Heart left ventricle (tissue), 16 donors: ENCODE data around the gene AMIGO2. TPM values are rescaled to one million over a fixed set of nuclear protein-coding genes. Genes with fewer than 3 reads are reported as not detected.

Experiments
- ATAC-seq, 4 donors: fragments of 200-7000 bp; cut with Tn5 transposase; one replicate each; pipeline ENCODE4 v1.9.1; 2020 to 2022; ENCODE audit warnings: moderate library complexity in 4 of 4, mild to moderate bottlenecking in 3 of 4, moderate number of reproducible peaks in 1 of 4
- DNase-seq, 5 donors: peaks; one replicate each; pipeline ENCODE4 v3.0.0-alpha.2; 2020
- H3K27ac ChIP-seq, 12 donors: fragments of 200-600 bp; sonication (generic) in 4 of 12; one replicate each; pipeline versions ENCODE4 v1.5.0 to v1.8.0; 2016 to 2022; ENCODE audit warnings: mild to moderate bottlenecking in 2 of 12
- H3K27me3 ChIP-seq, 9 donors: fragments of 200-600 bp; sonication (generic) in 2 of 9; one replicate each; pipeline versions ENCODE4 v1.5.1 to v1.8.0; 2016 to 2022; ENCODE audit warnings: mild to moderate bottlenecking in 3 of 9
- H3K36me3 ChIP-seq, 9 donors: fragments of 200-600 bp; sonication (generic) in 2 of 9; one replicate each; pipeline versions ENCODE4 v1.5.0 to v1.8.0; 2018 to 2022; ENCODE audit warnings: mild to moderate bottlenecking in 2 of 9
- H3K4me1 ChIP-seq, 12 donors: fragments of 200-600 bp; sonication (generic) in 4 of 12; one replicate each; pipeline versions ENCODE4 v1.5.0 to v1.8.0; 2016 to 2022; ENCODE audit warnings: mild to moderate bottlenecking in 3 of 12
- H3K4me3 ChIP-seq, 12 donors: fragments of 200-600 bp; sonication (generic) in 4 of 12; one replicate each; pipeline versions ENCODE4 v1.5.0 to v1.8.0; 2017 to 2022; ENCODE audit warnings: mild to moderate bottlenecking in 9 of 12, moderate library complexity in 4 of 12
- H3K9me3 ChIP-seq, 12 donors: fragments of 200-600 bp; sonication (generic) in 4 of 12; one replicate each; pipeline versions ENCODE4 v1.5.0 to v1.8.0; 2016 to 2022; ENCODE audit warnings: mild to moderate bottlenecking in 1 of 12
- POLR2A ChIP-seq, 2 donors: fragments of 450-650 bp; IDR thresholded peaks; one replicate each; pipeline ENCODE4 v1.6.1; 2017; ENCODE audit warnings: antibody characterized with exemption in 2 of 2, mild to moderate bottlenecking in 2 of 2, moderate library complexity in 2 of 2
- WGBS, 4 donors: extraction: QIAGEN DNeasy Blood & Tissue Kit in 2 of 4; methylation state at CpG; one replicate each; pipeline versions ENCODE4 v1.1.5 to v1.1.7; 2013 to 2018; 5-methylcytosine and 5-hydroxymethylcytosine counted together
- intact Hi-C, 10 donors: fragments of 100-400 bp; cut with DNase I; formaldehyde crosslinking; loops; one replicate each; pipeline versions ENCODE4 v1.11.1 to v1.14.2; 2022
- polyA plus RNA-seq, 2 donors: library from polyadenylated mRNA; stranded (reverse); fragments of 200-250 nt; gene quantifications; one replicate each; pipeline ENCODE4 v1.2.3, GENCODE V29; 2013
- total RNA-seq, 9 donors: library from RNA; depleted of rRNA in 2 of 9; stranded (reverse); fragments of >200 nt in 2 of 9; fragmentation: NEBNext Ultra II Directional in 3 of 9; extraction: Animal tissue kit (Norgen Biotek cat#: 25700) in 3 of 9; gene quantifications; one replicate each; pipeline versions ENCODE4 v1.1.0 to v1.2.4, GENCODE V29; 2016 to 2023
- TF ChIP-seq, protein P1 (sequence below), 12 donors: fragments of 200-600 bp; sonication (generic) in 4 of 12; IDR thresholded peaks; one replicate each; pipeline versions ENCODE4 v1.5.0 to v1.8.0; 2018 to 2022; ENCODE audit warnings: antibody characterized with exemption in 12 of 12, mild to moderate bottlenecking in 5 of 12
- donor health status: ischemic (EF 13 %, LVEDD 7.1; RV severe dilation, severe dysfunction).
- donor health status: healthy with polysubstance abuse.
- donor health status: DM: no; HTN: yes; CAD: no.
- donor health status: DM: no; HTN: no; CAD: no.
- donor health status: ischemic (EF 25% LVEDD 6.9; RV normal size, moderate dysfunction).
- donor health status: ischemic (EF 25% LVEDD 5.7; RV mildly dilated, moderate dysfunction).
- donor health status: healthy.
- donor health status: DM: yes; HTN: yes; CAD: no.
- donor health status: ischemic (EF 35%, LVEDD 5.7; RV mildly dilated, moderate dysfunction).
- donor health status: nonischemic (EF 11% LVEDD 7.7; RV severe dilation, severe dysfunction).
- donor health status: DM: yes; HTN: yes; CAD: no.
- donor health status: PGD.
- donor health status: ischemic (EF 29% LVEDD 5.4; RV normal size, mild dysfunction).
- donor health status: nonischemic (EF 23%, LVEDD 6.1; RV moderate dilation, normal function).

The AMIGO2 gene
- total and polyA plus RNA-seq, 11 donors: 0.77 to 3.0 (median 1.5) TPM

GRCh38 chr12:47085815-47086252, 6.1 kb upstream of the AMIGO2 start:
- intact Hi-C loops: no loop called here
- ATAC-seq: peak in 3 of 4 donors; percentile 52 to 80 (median 66)
- Histone ChIP-seq H3K4me3 (peak overlapping the region in 1 of 12 donors; percentile 4), H3K9me3 (peaks cover 0 to under 1% (median 0%) of the 10 kb centered on the region in 12 donors), H3K27ac (peak overlapping the region in 2 of 12 donors; percentile 57 to 95), H3K4me1 (peaks cover 0 to 75% (median 19%) of the 10 kb centered on the region in 12 donors), H3K27me3 (no peaks in the 10 kb centered on the region), H3K36me3 (no peaks in the 10 kb centered on the region)
- no peak for DNase-seq
- no peak for TF ChIP-seq POLR2A (IDR thresholded peaks at IDR 0.05)
- TF ChIP-seq, protein P1, sequence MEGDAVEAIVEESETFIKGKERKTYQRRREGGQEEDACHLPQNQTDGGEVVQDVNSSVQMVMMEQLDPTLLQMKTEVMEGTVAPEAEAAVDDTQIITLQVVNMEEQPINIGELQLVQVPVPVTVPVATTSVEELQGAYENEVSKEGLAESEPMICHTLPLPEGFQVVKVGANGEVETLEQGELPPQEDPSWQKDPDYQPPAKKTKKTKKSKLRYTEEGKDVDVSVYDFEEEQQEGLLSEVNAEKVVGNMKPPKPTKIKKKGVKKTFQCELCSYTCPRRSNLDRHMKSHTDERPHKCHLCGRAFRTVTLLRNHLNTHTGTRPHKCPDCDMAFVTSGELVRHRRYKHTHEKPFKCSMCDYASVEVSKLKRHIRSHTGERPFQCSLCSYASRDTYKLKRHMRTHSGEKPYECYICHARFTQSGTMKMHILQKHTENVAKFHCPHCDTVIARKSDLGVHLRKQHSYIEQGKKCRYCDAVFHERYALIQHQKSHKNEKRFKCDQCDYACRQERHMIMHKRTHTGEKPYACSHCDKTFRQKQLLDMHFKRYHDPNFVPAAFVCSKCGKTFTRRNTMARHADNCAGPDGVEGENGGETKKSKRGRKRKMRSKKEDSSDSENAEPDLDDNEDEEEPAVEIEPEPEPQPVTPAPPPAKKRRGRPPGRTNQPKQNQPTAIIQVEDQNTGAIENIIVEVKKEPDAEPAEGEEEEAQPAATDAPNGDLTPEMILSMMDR (IDR thresholded peaks at IDR 0.05): no peak
- WGBS, 4 donors: 51 to 59% (median 53%) methylated on average over 6 of the region's 6 CpGs

DNA sequence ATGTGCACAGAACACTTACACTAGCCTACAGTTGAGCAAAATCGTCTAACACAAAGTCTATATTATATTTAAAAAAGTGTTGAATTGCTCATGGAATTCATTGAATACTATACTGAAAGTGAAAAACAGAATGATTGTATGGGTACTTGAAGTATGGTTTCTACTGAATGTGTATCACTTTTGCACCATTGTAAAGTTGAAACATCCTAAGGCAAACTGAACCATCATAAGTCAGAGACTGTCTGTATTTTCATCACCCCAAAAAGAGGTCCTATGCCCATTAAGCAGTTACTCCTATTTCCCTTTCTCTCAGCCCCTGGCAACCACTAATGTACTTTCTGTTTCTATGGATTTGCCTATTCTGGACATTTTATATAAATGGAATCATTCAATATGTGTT, 4.4 kb upstream of the AMIGO2 start:
- DNase-seq: no peak
- WGBS, 4 donors: 82 to 90% (median 86%) methylated on average over 1 of the region's 1 CpG
- Histone ChIP-seq H3K27me3 (no peaks in the 10 kb centered on the region), H3K27ac (peak overlapping the region in 2 of 12 donors; percentile 24 to 95), H3K36me3 (no peaks in the 10 kb centered on the region), H3K4me1 (peaks cover 0 to 84% (median 25%) of the 10 kb centered on the region in 12 donors), H3K9me3 (no peaks in the 10 kb centered on the region), H3K4me3 (no peak overlapping the region)
- intact Hi-C loops: loop anchor here in 2 of 10 donors (5.0 kb wide), 2 partner anchors 233 to 318 kb away; no protein-coding TSS in a partner anchor
- TF ChIP-seq, protein P1 (IDR thresholded peaks at IDR 0.05): no peak
- no peak for TF ChIP-seq POLR2A (IDR thresholded peaks at IDR 0.05)
- no peak for ATAC-seq

DNA sequence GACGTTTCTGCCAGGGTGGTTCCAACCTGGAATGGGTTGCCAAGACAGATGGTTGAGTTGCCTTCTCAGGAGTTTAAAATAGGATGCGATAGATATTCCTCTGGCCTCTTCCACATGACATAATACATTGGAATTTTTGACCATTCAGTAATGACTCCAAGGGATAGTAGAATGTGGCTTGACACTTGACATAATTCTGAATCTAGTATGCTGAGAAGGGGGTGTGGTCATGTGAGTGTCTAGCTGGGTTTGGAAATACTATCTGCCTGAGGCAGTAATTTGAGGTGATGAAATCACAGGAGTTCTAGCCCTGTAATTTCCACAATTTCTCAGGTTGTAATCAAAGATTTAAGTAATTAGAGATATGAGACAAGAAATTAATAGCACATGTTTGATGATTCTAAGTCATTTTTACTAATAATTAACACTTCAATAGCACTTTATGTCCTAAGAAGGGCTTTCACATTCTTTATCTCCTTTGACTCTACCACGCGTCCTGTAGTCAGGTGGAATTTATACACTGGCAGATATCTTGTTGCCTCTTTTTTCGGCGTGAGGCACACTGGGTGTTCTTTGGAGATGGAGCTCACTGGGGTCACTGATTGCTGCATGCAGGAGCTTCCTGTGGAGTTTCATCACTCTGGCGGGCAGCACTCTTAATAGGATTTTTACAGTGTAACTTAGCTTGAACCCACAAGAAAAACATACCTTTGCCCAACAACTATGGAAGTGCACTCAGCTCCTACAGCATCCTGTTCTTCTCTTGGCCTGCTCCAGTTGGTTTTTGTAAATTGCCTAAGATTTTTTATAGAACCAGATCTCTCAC, 3.2 kb upstream of the AMIGO2 start:
- Histone ChIP-seq H3K9me3 (no peaks in the 10 kb centered on the region), H3K36me3 (no peaks in the 10 kb centered on the region), H3K4me3 (no peak overlapping the region), H3K27ac (peak overlapping the region in 2 of 12 donors; percentile 88 to 95), H3K4me1 (peaks cover 0 to 90% (median 31%) of the 10 kb centered on the region in 12 donors), H3K27me3 (peaks cover 0 to 7% (median 0%) of the 10 kb centered on the region in 9 donors)
- DNase-seq (no peak), ATAC-seq (no peak)
- intact Hi-C loops: loop anchor here in 2 of 10 donors (5.0 kb wide), 2 partner anchors 234 to 319 kb away; no protein-coding TSS in a partner anchor
- WGBS, 4 donors: 56 to 66% (median 59%) methylated on average over 7 of the region's 7 CpGs
- no peak for TF ChIP-seq POLR2A (IDR thresholded peaks at IDR 0.05)
- TF ChIP-seq, protein P1 (IDR thresholded peaks at IDR 0.05): no peak

GRCh38 chr12:47082283-47082682, 2.5 kb upstream of the AMIGO2 start:
- peak overlapping the region in 2 of 12 donors; percentile 88 to 95 for H3K27ac ChIP-seq
- no peak overlapping the region for H3K4me3 ChIP-seq
- DNase-seq (no peak), ATAC-seq (no peak)
- no peaks in the 10 kb centered on the region for H3K36me3 ChIP-seq
- TF ChIP-seq, protein P1 (IDR thresholded peaks at IDR 0.05): no peak
- no peak for TF ChIP-seq POLR2A (IDR thresholded peaks at IDR 0.05)
- intact Hi-C loops: loop anchor here in 2 of 10 donors (5.0 kb wide), 2 partner anchors 235 to 320 kb away; no protein-coding TSS in a partner anchor
- no peaks in the 10 kb centered on the region for H3K9me3 ChIP-seq
- H3K27me3 ChIP-seq: peaks cover 0 to 14% (median 0%) of the 10 kb centered on the region in 9 donors
- 85 to 92% (median 89%) methylated on average over 3 of the region's 3 CpGs for WGBS, 4 donors
- H3K4me1 ChIP-seq: peaks cover 0 to 86% (median 30%) of the 10 kb centered on the region in 12 donors
